22Rv1 (cell line): ENCODE results near the gene ADPRS.

ENCODE experiments used
- CTCF ChIP-seq: fragments of 450-650 bp; IDR thresholded peaks from 2 replicates; pipeline ENCODE4 v1.5.1; 2017; ENCODE audit warnings: mild to moderate bottlenecking
- ZFX ChIP-seq: fragments of 450-650 bp; IDR thresholded peaks from 2 replicates; pipeline ENCODE4 v1.6.1; 2017; ENCODE audit warnings: antibody characterized with exemption, borderline replicate concordance

- TF ChIP-seq CTCF, result no peak
- TF ChIP-seq ZFX, result no peak
Measured at GRCh38 chr1:36126005-36126716, 37.5 kb downstream of the ADPRS start.
